Measurements from ENCODE around the gene TBC1D28.
"Not testable (repeated sequence)": the region's sequence is repeated elsewhere in the genome, so short reads cannot be mapped to it uniquely, and the experiment has no call there.

TBC1D28 gene

DNA sequence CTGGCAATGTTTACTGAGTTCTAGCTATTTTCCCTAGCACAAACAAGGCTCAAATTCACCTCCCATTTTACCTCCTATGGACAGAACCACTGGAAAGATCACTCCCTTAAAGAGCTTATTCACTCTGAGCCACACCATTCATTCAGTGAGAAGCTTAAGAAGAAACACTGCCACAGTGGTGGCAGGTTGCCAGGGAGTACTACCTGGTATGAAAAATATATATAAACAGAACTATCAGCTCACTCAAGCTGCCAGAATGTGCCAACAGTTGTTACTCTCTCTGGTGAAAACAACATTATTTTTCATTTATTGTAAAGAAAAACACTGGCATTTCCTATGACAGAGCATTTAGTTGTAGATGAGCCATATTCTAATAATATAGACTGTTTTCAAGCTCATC lies 31.2 kb downstream of the TBC1D28 start:
- not testable (repeated sequence) for DNase-seq (ENCODE audit: low spot score)

DNA sequence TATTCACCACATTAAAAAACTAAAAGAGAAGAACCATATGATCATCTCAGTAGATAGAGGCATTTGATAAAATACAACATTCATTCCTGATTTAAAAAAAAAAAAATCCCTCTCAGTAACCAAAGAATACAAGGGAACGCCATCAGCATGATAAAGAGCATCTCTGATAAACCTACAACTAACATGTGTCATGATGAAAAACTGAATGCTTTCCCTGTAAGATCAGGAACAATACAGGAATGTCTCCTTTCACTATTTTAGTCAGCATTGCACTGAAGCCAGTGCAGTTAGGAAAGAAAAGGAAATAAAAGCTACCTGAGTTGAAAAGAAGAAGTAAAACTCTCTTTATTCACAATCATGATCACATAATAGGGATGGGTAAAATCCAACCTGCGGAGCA lies 51.1 kb downstream of the TBC1D28 start:
- not testable (repeated sequence) for DNase-seq (ENCODE audit: low spot score)

Data from SW480 (cell line).